Uterus (tissue), 4 donors: ENCODE data around the gene PLPP2. TPM values are rescaled to one million over a fixed set of nuclear protein-coding genes. Genes with fewer than 3 reads are reported as not detected.
A peak's percentile ranks its signal among the peaks of the same experiment; 100 is the strongest.

Experiments used
- DNase-seq, 2 donors: peaks; one replicate each; pipeline ENCODE4 v3.0.0-alpha.2; 2019 to 2020
- H3K27ac ChIP-seq, 2 donors: fragments of 200-600 bp; sonication (generic); 1 replicate in 1 of 2; 2 replicates in 1 of 2; pipeline ENCODE4 v1.5.1; 2016 to 2018
- H3K27me3 ChIP-seq, 2 donors: fragments of 200-600 bp; sonication (generic); one replicate each; pipeline ENCODE4 v1.5.1; 2018 to 2019; ENCODE audit warnings: control low read depth in 1 of 2
- H3K36me3 ChIP-seq, 2 donors: fragments of 200-600 bp; sonication (generic); one replicate each; pipeline ENCODE4 v1.5.1; 2019; ENCODE audit warnings: control low read depth in 1 of 2
- H3K4me1 ChIP-seq, 2 donors: fragments of 200-600 bp; sonication (generic); one replicate each; pipeline ENCODE4 v1.5.1; 2018 to 2019; ENCODE audit warnings: control low read depth in 1 of 2
- H3K4me3 ChIP-seq, 2 donors: fragments of 200-600 bp; sonication (generic); 1 replicate in 1 of 2; 2 replicates in 1 of 2; pipeline ENCODE4 v1.5.1; 2018 to 2019; ENCODE audit warnings: mild to moderate bottlenecking in 1 of 2
- H3K9me3 ChIP-seq, 2 donors: fragments of 200-600 bp; sonication (generic); one replicate each; pipeline ENCODE4 v1.5.1; 2019; ENCODE audit warnings: control low read depth in 1 of 2
- POLR2A ChIP-seq, 2 donors: fragments of 450-650 bp; IDR thresholded peaks; one replicate each; pipeline ENCODE4 v1.6.1; 2016; ENCODE audit warnings: antibody characterized with exemption in 2 of 2, mild to moderate bottlenecking in 1 of 2, moderate library complexity in 1 of 2
- intact Hi-C: fragments of 100-400 bp; cut with DNase I; formaldehyde crosslinking; loops from one replicate; pipeline ENCODE4 v1.15.1; 2023; ENCODE audit warnings: low total_unique reads
- total RNA-seq, 4 donors: library from RNA; depleted of rRNA in 3 of 4; stranded (reverse); fragments of >200 nt in 3 of 4; gene quantifications; one replicate each; pipeline versions ENCODE4 v1.1.0 to v1.2.4, GENCODE V29; 2014 to 2023
- TF ChIP-seq, protein P1 (sequence below), 4 experiments: fragments of 200-600 bp in 2 of 4; fragments of 450-650 bp in 2 of 4; sonication (generic) in 2 of 4; IDR thresholded peaks; one replicate each; pipeline ENCODE4 v1.5.1; 2016 to 2019; ENCODE audit warnings: antibody characterized with exemption in 4 of 4, mild to moderate bottlenecking in 2 of 4, moderate library complexity in 1 of 4
- donor health status: DM: yes; HTN: yes; CAD: no.

PLPP2 gene
- total RNA-seq, 4 donors from 2014 or later: 4.9 to 55.3 (median 15.3) TPM

DNA sequence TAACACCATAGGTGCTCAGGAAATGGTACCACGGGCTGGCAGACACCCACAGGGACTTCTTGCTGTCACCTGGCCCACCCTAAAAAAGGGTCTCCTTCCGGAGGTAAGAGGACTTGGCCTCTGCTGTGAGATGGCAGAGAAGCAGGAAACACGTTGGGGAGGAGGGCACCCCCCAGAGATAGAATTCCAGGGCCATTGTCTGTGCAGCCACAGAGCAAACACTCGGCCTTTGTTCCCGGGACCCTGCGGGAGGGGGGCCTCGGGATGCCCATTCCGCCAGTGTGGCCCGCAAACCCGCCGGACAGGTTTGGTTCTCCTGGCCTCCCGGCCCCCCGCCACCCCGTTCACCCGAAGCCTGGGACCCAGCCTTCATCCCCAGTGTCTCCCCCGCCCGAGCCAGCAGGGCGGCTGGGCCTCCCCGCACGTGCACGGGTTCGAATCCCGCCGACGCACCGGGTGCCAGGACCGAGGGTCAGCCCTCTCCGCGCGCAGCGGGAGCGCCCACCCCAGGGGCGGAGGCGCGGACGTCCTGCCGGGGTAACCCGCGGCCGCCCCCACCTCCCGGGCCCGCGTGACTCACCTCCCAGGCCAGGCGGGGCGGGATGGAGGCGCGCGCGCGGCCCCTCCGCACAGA, 714 bp downstream of the PLPP2 start:
- H3K4me1 ChIP-seq: peaks cover 0 to 17% of the 10 kb centered on the region in 2 donors
- H3K27ac ChIP-seq: peak overlapping the region; percentile 70 to 85
- intact Hi-C loops: no loop called here
- TF ChIP-seq POLR2A (IDR thresholded peaks at IDR 0.05): no peak
- TF ChIP-seq, protein P1, sequence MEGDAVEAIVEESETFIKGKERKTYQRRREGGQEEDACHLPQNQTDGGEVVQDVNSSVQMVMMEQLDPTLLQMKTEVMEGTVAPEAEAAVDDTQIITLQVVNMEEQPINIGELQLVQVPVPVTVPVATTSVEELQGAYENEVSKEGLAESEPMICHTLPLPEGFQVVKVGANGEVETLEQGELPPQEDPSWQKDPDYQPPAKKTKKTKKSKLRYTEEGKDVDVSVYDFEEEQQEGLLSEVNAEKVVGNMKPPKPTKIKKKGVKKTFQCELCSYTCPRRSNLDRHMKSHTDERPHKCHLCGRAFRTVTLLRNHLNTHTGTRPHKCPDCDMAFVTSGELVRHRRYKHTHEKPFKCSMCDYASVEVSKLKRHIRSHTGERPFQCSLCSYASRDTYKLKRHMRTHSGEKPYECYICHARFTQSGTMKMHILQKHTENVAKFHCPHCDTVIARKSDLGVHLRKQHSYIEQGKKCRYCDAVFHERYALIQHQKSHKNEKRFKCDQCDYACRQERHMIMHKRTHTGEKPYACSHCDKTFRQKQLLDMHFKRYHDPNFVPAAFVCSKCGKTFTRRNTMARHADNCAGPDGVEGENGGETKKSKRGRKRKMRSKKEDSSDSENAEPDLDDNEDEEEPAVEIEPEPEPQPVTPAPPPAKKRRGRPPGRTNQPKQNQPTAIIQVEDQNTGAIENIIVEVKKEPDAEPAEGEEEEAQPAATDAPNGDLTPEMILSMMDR (IDR thresholded peaks at IDR 0.05): no peak
- H3K27me3 ChIP-seq: no peaks in the 10 kb centered on the region
- peak overlapping the region; percentile 23 to 36 for H3K4me3 ChIP-seq
- H3K36me3 ChIP-seq: no peaks in the 10 kb centered on the region
- H3K9me3 ChIP-seq: no peaks in the 10 kb centered on the region
- DNase-seq: peak; percentile 39 to 57

DNA sequence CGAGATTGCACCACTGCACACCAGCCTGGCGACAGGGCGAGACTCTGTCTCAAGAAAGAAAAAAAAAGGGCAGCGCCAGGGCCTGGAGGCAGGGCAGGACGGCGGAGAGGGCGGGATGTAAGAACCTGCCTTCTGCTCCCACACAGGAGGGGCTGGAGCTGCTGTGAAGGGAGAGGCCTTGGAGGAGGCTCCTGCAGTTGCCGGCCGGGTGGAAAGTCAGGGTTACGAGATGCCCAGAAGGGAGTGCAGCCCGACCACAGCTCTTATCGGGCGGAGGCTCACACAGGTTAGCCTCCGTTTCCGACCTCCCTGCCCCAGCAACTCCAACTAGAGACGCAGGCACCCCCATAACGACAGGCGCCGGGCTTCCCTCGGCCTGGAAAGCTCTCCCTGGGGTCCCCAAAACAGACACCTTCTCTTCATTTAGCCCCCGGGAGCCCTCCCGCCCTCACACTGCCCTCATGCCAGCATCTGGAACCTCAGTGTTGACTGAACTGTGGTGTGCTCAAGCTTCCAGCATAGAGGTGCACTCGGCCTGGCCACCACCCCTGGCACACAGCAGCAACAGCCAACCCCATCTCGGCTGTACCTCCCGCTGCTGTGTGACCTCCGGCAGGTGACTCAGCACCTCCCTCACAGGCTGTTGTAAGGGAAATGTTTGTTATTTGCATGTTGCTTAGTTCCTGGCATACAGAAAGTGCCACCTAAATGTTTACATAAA, 1.4 kb downstream of the PLPP2 start:
- peak in 1 of 2 donors; percentile 63 for DNase-seq

DNA sequence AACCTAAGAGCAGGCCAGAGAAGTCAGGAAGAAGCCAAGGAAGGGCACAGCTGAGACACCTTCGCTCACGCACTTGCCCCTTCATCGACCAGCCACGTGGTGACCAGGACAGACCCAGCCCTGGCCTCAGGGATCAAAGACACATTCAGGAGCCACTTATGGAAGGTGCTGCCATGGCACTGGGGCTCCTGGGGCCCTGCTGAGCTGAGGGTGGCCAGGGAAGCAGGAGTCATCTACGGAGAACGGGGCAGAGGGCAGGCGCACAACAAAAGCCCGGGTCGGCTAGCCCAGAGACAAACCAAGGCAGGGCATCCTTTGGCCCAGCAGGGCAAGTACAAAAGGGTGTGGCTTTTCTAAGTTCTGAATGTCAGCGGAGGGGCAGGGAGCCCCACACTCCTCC, 2.3 kb downstream of the PLPP2 start:
- intact Hi-C loops: no loop called here
- no peak for DNase-seq
- no peaks in the 10 kb centered on the region for H3K27me3 ChIP-seq
- H3K4me3 ChIP-seq: no peak overlapping the region
- peak overlapping the region in 1 of 2 donors; percentile 85 for H3K27ac ChIP-seq
- no peaks in the 10 kb centered on the region for H3K9me3 ChIP-seq
- H3K4me1 ChIP-seq: peaks cover 0 to 11% of the 10 kb centered on the region in 2 donors
- TF ChIP-seq, protein P1 (IDR thresholded peaks at IDR 0.05): no peak
- TF ChIP-seq POLR2A (IDR thresholded peaks at IDR 0.05): no peak
- H3K36me3 ChIP-seq: no peaks in the 10 kb centered on the region

More for the DNA sequence above, 1.4 kb downstream of the PLPP2 start:
- H3K4me3 ChIP-seq: peak overlapping the region in 1 of 2 donors; percentile 36
- intact Hi-C loops: no loop called here
- H3K27ac ChIP-seq: peak overlapping the region; percentile 70 to 85
- H3K4me1 ChIP-seq: peaks cover 0 to 15% of the 10 kb centered on the region in 2 donors
- no peaks in the 10 kb centered on the region for H3K9me3 ChIP-seq
- no peaks in the 10 kb centered on the region for H3K36me3 ChIP-seq
- H3K27me3 ChIP-seq: no peaks in the 10 kb centered on the region
- TF ChIP-seq, protein P1 (IDR thresholded peaks at IDR 0.05): no peak
- no peak for TF ChIP-seq POLR2A (IDR thresholded peaks at IDR 0.05)

DNA sequence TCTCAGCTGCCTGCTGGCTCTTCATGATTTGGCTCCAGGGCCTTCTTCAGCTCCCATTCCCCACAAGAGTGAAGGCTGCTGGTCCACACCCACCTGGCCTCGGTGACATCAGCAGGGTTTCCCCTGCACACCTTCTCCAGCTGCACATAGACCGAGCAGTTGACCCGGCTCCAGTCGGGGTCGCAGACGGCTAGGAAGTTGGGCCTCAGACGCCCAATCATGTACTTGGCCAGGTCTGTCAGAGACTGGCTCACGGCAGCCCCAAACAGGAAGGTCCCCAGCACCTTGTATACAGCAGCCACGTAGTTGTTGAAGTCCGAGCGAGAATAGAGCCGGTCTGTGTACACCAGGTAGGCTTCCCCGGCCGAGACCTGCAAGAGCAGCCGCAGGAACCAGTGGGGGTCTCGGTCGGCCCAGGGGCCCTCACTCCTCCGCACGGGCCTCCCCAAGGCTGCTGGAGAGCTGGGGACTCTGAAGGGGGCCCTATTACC, 3.8 kb downstream of the PLPP2 start:
- intact Hi-C loops: no loop called here
- Histone ChIP-seq H3K27ac (no peak overlapping the region), H3K27me3 (no peaks in the 10 kb centered on the region), H3K4me3 (no peak overlapping the region), H3K9me3 (no peaks in the 10 kb centered on the region), H3K36me3 (no peaks in the 10 kb centered on the region), H3K4me1 (peaks cover 0 to 11% of the 10 kb centered on the region in 2 donors)
- TF ChIP-seq POLR2A (IDR thresholded peaks at IDR 0.05): no peak
- TF ChIP-seq, protein P1 (IDR thresholded peaks at IDR 0.05): no peak
- DNase-seq: no peak

DNA sequence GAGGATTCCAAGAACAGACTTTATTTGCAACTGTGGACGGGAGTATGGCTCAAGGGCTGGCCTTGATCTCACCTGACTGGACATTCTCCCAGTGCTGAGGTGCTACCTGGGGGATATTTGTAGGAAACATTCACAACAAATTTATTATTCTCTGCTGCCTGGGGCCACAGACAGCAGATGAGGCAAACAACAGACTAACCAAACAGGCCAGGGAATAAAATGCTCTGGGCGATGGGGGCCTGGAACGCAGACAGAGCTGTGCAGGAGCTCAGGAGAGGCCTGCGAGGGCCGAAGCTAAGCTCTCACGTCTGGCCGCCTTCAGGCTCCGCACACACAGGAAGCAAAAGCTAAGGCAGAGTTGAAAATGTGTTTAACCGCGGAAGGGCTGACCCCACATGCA, 7.8 kb downstream of the PLPP2 start:
- DNase-seq: no peak
- TF ChIP-seq, protein P1 (IDR thresholded peaks at IDR 0.05): no peak
- no peak for TF ChIP-seq POLR2A (IDR thresholded peaks at IDR 0.05)
- intact Hi-C loops: no loop called here

More for the DNA sequence above, 7.8 kb downstream of the PLPP2 start:
- no peaks in the 10 kb centered on the region for H3K9me3 ChIP-seq
- no peak overlapping the region for H3K27ac ChIP-seq
- no peaks in the 10 kb centered on the region for H3K36me3 ChIP-seq
- H3K4me3 ChIP-seq: no peak overlapping the region
- H3K27me3 ChIP-seq: no peaks in the 10 kb centered on the region
- no peaks in the 10 kb centered on the region for H3K4me1 ChIP-seq
